ENCODE data around the gene ADSS2.

The ADSS2 gene

GRCh38 chr1:244445320-244446181 is 6.2 kb downstream of the ADSS2 start:
- DNase-seq: no peak

GRCh38 chr1:244444854-244445253 is 6.9 kb downstream of the ADSS2 start:
- peak; percentile 17 for DNase-seq

GRCh38 chr1:244442850-244443249 is 8.9 kb downstream of the ADSS2 start:
- DNase-seq: no peak

GRCh38 chr1:244439391-244440032 is 12.2 kb downstream of the ADSS2 start:
- DNase-seq: no peak

GRCh38 chr1:244437086-244437468 is 14.6 kb downstream of the ADSS2 start:
- no peak for DNase-seq

GRCh38 chr1:244436336-244437085 is 15.2 kb downstream of the ADSS2 start:
- DNase-seq: no peak

- no peak for DNase-seq
These were observed 16.0 kb downstream of the ADSS2 start for GRCh38 chr1:244435562-244436205.

- DNase-seq: no peak
These were observed 20.5 kb downstream of the ADSS2 start for GRCh38 chr1:244431166-244431565.

- no peak for DNase-seq
These were observed 21.9 kb downstream of the ADSS2 start for GRCh38 chr1:244429818-244430217.

- DNase-seq: no peak
These were observed 24.1 kb downstream of the ADSS2 start for GRCh38 chr1:244427647-244428046.

- DNase-seq: no peak
These were observed 26.9 kb downstream of the ADSS2 start for GRCh38 chr1:244424649-244425334.

GRCh38 chr1:244422174-244422573 is 29.5 kb downstream of the ADSS2 start:
- no peak for DNase-seq

- no peak for DNase-seq
These were observed 32.7 kb downstream of the ADSS2 start for GRCh38 chr1:244419024-244419423.

GRCh38 chr1:244414543-244414942 is 37.2 kb downstream of the ADSS2 start:
- no peak for DNase-seq

- no peak for DNase-seq
These were observed 38.0 kb downstream of the ADSS2 start for GRCh38 chr1:244413736-244414135.

- no peak for DNase-seq
These were observed 39.5 kb downstream of the ADSS2 start for GRCh38 chr1:244412176-244412575.

GRCh38 chr1:244409701-244410100 is 42.0 kb downstream of the ADSS2 start:
- no peak for DNase-seq

- DNase-seq: no peak
These were observed 45.4 kb downstream of the ADSS2 start for GRCh38 chr1:244406337-244406736.

- no peak for DNase-seq
These were observed 45.9 kb downstream of the ADSS2 start for GRCh38 chr1:244405856-244406255.

- no peak for DNase-seq
These were observed 48.3 kb downstream of the ADSS2 start for GRCh38 chr1:244403431-244403830.

GRCh38 chr1:244400974-244401373 is 50.7 kb downstream of the ADSS2 start:
- no peak for DNase-seq

GRCh38 chr1:244397131-244397530 is 54.6 kb downstream of the ADSS2 start:
- no peak for DNase-seq

- DNase-seq: no peak
These were observed 55.7 kb downstream of the ADSS2 start for GRCh38 chr1:244395965-244396364.
